ENCODE measurements around the gene TMEM37.

The TMEM37 gene

GRCh38 chr2:119434664-119435063 is 3.0 kb downstream of the TMEM37 start:
- DNase-seq (ENCODE audit: low read depth) = no peak

- no peak for DNase-seq (ENCODE audit: low read depth)
These were observed 3.7 kb downstream of the TMEM37 start for GRCh38 chr2:119435081-119435952.

GRCh38 chr2:119435953-119436297 is 4.3 kb downstream of the TMEM37 start:
- DNase-seq (ENCODE audit: low read depth) = no peak

DNA sequence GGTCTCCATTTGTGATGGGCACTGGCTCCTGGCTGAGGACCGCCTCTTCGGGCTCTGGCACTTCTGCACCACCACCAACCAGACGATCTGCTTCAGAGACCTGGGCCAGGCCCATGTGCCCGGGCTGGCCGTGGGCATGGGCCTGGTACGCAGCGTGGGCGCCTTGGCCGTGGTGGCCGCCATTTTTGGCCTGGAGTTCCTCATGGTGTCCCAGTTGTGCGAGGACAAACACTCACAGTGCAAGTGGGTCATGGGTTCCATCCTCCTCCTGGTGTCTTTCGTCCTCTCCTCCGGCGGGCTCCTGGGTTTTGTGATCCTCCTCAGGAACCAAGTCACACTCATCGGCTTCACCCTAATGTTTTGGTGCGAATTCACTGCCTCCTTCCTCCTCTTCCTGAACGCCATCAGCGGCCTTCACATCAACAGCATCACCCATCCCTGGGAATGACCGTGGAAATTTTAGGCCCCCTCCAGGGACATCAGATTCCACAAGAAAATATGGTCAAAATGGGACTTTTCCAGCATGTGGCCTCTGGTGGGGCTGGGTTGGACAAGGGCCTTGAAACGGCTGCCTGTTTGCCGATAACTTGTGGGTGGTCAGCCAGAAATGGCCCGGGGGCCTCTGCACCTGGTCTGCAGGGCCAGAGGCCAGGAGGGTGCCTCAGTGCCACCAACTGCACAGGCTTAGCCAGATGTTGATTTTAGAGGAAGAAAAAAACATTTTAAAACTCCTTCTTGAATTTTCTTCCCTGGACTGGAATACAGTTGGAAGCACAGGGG is 5.5 kb downstream of the TMEM37 start:
- no peak for DNase-seq (ENCODE audit: low read depth)

- DNase-seq (ENCODE audit: low read depth) = no peak
These were observed 6.5 kb downstream of the TMEM37 start for GRCh38 chr2:119438128-119438656.

DNA sequence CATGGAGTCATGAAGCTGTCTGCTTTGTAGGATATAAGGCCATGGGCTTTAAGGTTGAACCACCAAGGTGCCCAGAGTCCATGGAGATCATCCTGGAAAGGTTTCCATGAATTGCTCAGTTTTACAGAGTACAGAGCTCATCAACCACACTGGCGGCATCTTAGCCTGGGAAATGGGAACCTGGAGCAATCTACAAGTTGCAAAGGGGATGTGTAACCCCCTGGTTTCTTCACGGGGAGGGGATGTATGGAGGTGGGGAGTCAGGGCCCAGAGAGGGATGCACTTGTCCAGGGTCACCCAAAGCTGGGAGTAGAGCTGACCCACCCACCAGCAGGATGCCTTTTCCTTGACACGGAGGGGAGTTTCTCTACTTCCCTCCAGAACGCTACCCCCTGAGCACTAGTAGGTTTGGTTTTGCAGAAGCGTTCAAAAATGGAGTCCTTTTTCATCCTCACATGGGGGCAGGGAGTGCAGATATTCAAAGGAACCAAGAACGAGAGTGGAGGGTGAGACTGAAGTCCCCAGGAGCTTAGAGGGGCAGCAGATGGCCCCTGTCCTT is 7.2 kb downstream of the TMEM37 start:
- no peak for DNase-seq (ENCODE audit: low read depth)

DNA sequence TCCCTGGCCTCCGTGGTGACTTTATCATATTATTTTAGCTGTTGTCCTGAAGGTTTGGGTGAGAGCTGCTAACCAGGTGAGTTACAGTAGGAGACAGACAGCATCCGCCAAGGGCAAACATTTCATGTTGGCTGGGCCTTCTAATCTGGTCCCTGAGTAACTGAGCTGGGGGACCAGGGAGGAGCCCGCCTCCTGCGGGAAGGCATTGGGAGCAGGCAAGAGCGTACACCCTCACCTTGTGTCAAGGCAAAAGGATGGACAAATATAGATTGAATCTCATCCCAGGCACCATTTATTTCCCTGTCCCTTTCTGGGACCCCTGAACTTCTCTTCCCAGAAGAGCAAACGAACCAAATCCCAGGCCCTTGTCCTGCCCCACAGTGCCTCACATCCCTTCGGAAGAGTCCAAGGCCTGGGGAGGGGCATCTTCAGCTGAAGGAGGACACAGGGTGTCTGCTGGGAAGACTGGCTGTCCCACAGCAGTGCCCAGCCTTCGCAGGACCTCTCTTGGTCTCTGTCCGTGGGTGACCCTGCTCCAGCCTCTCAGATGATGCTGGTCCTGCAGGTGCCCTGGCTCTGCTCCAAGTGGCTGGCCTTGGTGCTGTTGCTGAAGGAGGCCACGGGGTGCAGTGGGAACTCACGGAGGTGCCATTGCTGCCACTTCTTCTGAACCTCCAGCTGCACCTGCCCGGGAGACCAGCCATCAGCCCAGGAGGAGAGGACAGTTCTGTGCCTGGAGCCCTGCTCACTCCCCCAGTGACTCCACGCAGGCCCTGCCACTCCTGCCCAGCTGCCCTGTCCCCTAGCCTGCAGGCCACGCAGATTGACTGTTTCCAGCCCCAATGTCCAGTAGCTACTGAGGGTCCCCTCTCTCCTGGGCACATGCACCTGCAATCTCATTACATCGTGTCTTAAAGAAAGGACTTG is 8.2 kb downstream of the TMEM37 start:
- DNase-seq (ENCODE audit: low read depth) = no peak

DNA sequence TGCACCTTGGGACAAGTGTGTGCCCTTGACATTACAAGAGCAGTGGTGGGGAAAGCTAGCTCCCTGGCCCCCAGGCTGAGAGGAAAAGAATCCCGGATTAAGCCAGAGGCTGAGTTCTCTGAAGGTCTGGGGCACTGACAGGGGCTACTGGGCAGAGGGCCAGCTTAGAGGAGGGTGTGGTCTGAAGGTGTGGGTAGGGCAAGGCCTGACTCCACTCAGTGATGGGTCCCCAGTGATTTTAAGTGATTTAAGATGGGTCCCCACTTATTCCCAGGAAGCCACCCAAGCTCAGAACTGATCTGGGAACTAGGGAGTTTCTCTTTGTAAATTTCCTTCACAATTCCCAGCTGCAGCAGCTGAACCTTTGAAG is 8.8 kb downstream of the TMEM37 start:
- no peak for DNase-seq (ENCODE audit: low read depth)

GRCh38 chr2:119440873-119441272 is 9.2 kb downstream of the TMEM37 start:
- no peak for DNase-seq (ENCODE audit: low read depth)

- DNase-seq (ENCODE audit: low read depth) = no peak
These were observed 9.9 kb downstream of the TMEM37 start for GRCh38 chr2:119441376-119442225.

DNA sequence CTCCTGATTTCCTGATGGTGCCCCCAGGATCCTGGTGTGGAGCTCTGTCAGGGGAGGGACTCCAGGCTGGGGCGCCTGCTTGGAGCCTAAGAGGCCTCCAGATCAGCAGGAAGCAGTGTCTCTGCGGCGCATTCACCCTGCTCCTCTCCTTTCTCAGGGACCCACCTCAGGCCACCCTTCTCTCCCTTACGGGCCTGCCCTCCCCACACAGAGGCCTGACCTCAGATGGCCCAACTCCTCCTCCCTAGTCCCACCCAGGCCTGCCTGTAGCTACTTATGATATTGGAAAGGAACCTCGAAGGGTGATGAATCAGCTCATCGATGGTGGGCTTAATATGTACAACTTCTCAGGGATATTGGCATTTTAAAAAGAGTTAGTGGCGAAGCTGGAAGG is 10.6 kb downstream of the TMEM37 start:
- DNase-seq (ENCODE audit: low read depth) = no peak

DNA sequence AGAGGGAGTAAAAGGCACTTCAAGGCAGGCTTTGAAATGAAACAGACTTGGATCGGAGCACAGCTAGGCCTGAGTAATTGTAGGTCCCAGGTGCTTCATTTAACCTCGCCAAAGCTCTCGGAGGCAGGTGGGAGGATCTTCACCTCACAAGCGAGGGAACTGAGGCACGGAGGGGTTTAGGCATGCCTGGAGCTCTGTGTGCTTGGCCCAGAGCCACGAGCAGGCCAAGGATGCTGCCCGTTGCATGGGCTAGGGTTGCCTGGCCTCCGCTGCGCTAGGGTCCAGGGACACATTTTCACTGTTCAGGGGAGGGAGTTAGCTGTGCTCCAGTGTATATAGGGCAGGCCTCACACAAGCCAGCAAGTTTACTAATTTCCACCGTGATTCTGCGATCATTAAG is 11.2 kb downstream of the TMEM37 start:
- DNase-seq (ENCODE audit: low read depth) = no peak

DNA sequence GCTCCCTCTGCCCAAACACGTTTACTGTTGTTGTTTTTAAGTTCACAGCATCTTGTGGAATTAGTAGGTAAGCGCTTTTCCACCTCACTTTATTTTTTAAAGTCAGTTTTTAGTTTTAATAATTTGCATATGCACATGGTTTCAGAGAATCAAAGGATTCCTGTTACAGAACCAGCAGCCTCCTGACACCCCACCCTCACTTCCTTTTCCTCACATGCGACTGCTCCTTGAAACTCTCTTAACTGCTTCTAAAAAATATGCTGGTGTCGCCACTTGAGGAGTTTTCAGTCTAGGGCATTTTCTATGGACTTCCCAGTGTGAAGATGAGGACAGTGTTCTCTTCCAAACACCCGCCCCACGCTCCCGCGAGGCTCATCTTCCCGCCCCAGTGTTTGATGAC is 14.4 kb downstream of the TMEM37 start:
- DNase-seq (ENCODE audit: low read depth) = no peak

DNA sequence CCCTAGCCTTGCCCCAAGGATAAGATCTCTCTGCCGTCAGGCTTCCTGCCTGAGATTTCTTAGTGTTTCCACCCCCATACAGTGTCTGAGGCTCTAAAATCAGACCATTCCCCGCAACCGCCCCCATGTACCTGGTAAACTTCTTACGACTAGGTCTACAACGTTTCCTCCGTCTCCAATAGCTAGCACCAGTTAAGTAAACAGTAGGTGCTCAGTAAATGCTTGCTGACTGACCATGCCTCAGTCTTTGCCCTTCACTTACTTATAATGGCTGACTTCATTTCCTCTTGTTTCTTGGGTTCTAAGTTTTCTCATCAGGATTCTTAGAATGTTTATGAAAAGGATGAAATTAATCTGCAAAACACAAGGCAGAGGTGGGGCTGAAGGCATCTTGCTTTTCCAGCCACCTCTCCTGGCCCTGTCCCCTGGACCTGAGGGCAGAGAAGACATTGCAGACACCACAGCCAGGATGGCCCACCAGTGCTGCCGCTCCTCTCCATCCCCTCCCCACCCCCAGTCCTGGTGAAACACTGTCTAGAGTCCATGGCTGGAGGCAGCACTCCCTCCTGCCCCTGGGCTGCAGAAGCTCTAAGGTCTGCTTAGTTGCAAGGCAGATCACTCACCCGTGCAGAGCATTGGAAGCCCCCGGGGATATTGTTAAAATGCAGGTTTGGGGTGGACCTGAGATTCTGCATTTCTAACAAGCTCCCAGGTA is 16.9 kb downstream of the TMEM37 start:
- no peak for DNase-seq (ENCODE audit: low read depth)

GRCh38 chr2:119449521-119449920 is 17.9 kb downstream of the TMEM37 start:
- no peak for DNase-seq (ENCODE audit: low read depth)

GRCh38 chr2:119451336-119452050 is 19.8 kb downstream of the TMEM37 start:
- DNase-seq (ENCODE audit: low read depth) = no peak

GRCh38 chr2:119453972-119454593 is 22.4 kb downstream of the TMEM37 start:
- no peak for DNase-seq (ENCODE audit: low read depth)

DNA sequence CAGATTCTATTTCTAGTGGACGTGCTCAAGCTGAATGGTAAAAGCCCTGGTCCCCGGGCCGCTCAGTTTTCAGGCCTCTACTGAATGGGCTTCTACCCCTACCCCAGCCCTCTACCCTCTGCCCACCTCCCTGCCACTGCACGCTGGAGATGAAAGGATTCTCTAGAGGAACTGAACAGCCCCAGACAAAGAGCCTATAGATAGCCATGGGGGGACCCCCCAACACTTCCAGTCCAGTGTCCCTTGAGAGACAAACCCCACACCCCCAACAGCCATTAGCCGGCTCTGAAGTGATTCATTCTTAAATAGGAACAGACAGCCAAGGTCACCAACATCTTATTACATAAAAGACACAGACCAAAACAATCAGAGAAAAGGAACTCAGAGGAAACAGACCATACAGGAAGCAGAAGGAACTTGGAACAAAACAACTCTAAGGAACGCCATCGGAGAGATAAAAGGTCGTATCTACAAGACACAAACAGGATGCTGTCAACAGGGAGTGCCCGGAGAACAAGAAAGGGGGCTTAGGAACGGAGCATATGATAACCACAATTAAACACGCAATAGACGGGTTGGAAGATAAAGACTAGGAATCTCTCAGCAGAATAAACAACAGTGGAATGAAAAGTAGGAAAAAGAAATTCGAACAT is 23.5 kb downstream of the TMEM37 start:
- no peak for DNase-seq (ENCODE audit: low read depth)

All from T follicular helper cell (primary cell).